ENCODE data around the gene CCL20.

Gene CCL20

GRCh38 chr2:227856697-227857096 is 43.1 kb downstream of the CCL20 start:
- Histone ChIP-seq H3K4me1 (ENCODE audit: control insufficient read depth, insufficient read depth, low read length) (peaks cover 3% of the 10 kb centered on the region; the same call in 1 of the 2 replicates), H3K36me3 (ENCODE audit: control insufficient read depth in 2 of 2, insufficient read depth in 1 of 2, low read length in 2 of 2) (no peaks in the 10 kb centered on the region), H3K4me3 (ENCODE audit: low read depth, low read length) (no peak overlapping the region), H3K27ac (ENCODE audit: extremely low read depth, low read depth, low read length) (no peak overlapping the region), H3K9me3 (ENCODE audit: control insufficient read depth, insufficient read depth, low read depth, low read length) (no peaks in the 10 kb centered on the region)
- ChIA-PET CTCF (interaction anchor here (0.6 kb wide), 2 partner anchors 74 to 76 kb away, joined by 3 read pairs; no protein-coding TSS in a partner anchor), POLR2A (interaction anchor here (0.6 kb wide), 1 partner anchor 50 kb away, joined by 3 read pairs; no protein-coding TSS in a partner anchor)
- no peak for TF ChIP-seq ZNF362 (tag by site-specific recombination; IDR thresholded peaks at IDR 0.05)
- no peak for TF ChIP-seq SP3 (tag by site-specific recombination; IDR thresholded peaks at IDR 0.05)
- no peak for TF ChIP-seq TCF7L2 (IDR thresholded peaks at IDR 0.05; ENCODE audit: borderline replicate concordance, low read depth, low read length)
- no peak for TF ChIP-seq SALL2 (tag by site-specific recombination; IDR thresholded peaks at IDR 0.05; ENCODE audit: borderline replicate concordance)
- TF ChIP-seq ZNF239 (tag by site-specific recombination; IDR thresholded peaks at IDR 0.05), result no peak

- Histone ChIP-seq H3K36me3 (ENCODE audit: control insufficient read depth in 2 of 2, insufficient read depth in 1 of 2, low read length in 2 of 2) (no peaks in the 10 kb centered on the region), H3K9me3 (ENCODE audit: control insufficient read depth, insufficient read depth, low read depth, low read length) (no peaks in the 10 kb centered on the region), H3K4me3 (ENCODE audit: low read depth, low read length) (no peak overlapping the region), H3K4me1 (ENCODE audit: control insufficient read depth, insufficient read depth, low read length) (no peaks in the 10 kb centered on the region), H3K27ac (ENCODE audit: extremely low read depth, low read depth, low read length) (no peak overlapping the region)
- ChIA-PET CTCF (interaction anchor here (0.7 to 4.2 kb wide), 10 partner anchors 8 to 622 kb away, joined by 3 to 49 read pairs (median 4); partner anchors contain the start of gene DAW1), POLR2A (no interaction called here)
- TF ChIP-seq TRIM28 (IDR thresholded peaks at IDR 0.05; ENCODE audit: borderline replicate concordance, low read length) (no peak), ZNF549 (tag by site-specific recombination; IDR thresholded peaks at IDR 0.05) (no peak), ZNF610 (tag by site-specific recombination; IDR thresholded peaks at IDR 0.05; ENCODE audit: borderline replicate concordance) (no peak), ZEB2 (tag by site-specific recombination; IDR thresholded peaks at IDR 0.05) (no peak), ZBTB6 (tag by site-specific recombination; IDR thresholded peaks at IDR 0.05) (no peak), ZNF223 (tag by site-specific recombination; IDR thresholded peaks at IDR 0.05) (no peak), GLIS2 (tag by site-specific recombination; IDR thresholded peaks at IDR 0.05) (no peak), ELK4 (IDR thresholded peaks at IDR 0.05; ENCODE audit: borderline replicate concordance, low read depth, low read length) (no peak), ZSCAN16 (tag by site-specific recombination; IDR thresholded peaks at IDR 0.05) (no peak), ZNF398 (tag by site-specific recombination; IDR thresholded peaks at IDR 0.05) (no peak), ZNF830 (tag by site-specific recombination; IDR thresholded peaks at IDR 0.05; ENCODE audit: low read depth) (no peak)
- TF ChIP-seq, protein P1, sequence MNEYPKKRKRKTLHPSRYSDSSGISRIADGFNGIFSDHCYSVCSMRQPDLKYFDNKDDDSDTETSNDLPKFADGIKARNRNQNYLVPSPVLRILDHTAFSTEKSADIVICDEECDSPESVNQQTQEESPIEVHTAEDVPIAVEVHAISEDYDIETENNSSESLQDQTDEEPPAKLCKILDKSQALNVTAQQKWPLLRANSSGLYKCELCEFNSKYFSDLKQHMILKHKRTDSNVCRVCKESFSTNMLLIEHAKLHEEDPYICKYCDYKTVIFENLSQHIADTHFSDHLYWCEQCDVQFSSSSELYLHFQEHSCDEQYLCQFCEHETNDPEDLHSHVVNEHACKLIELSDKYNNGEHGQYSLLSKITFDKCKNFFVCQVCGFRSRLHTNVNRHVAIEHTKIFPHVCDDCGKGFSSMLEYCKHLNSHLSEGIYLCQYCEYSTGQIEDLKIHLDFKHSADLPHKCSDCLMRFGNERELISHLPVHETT (tag by site-specific recombination; IDR thresholded peaks at IDR 0.05), result no peak
- TF ChIP-seq, protein P2, sequence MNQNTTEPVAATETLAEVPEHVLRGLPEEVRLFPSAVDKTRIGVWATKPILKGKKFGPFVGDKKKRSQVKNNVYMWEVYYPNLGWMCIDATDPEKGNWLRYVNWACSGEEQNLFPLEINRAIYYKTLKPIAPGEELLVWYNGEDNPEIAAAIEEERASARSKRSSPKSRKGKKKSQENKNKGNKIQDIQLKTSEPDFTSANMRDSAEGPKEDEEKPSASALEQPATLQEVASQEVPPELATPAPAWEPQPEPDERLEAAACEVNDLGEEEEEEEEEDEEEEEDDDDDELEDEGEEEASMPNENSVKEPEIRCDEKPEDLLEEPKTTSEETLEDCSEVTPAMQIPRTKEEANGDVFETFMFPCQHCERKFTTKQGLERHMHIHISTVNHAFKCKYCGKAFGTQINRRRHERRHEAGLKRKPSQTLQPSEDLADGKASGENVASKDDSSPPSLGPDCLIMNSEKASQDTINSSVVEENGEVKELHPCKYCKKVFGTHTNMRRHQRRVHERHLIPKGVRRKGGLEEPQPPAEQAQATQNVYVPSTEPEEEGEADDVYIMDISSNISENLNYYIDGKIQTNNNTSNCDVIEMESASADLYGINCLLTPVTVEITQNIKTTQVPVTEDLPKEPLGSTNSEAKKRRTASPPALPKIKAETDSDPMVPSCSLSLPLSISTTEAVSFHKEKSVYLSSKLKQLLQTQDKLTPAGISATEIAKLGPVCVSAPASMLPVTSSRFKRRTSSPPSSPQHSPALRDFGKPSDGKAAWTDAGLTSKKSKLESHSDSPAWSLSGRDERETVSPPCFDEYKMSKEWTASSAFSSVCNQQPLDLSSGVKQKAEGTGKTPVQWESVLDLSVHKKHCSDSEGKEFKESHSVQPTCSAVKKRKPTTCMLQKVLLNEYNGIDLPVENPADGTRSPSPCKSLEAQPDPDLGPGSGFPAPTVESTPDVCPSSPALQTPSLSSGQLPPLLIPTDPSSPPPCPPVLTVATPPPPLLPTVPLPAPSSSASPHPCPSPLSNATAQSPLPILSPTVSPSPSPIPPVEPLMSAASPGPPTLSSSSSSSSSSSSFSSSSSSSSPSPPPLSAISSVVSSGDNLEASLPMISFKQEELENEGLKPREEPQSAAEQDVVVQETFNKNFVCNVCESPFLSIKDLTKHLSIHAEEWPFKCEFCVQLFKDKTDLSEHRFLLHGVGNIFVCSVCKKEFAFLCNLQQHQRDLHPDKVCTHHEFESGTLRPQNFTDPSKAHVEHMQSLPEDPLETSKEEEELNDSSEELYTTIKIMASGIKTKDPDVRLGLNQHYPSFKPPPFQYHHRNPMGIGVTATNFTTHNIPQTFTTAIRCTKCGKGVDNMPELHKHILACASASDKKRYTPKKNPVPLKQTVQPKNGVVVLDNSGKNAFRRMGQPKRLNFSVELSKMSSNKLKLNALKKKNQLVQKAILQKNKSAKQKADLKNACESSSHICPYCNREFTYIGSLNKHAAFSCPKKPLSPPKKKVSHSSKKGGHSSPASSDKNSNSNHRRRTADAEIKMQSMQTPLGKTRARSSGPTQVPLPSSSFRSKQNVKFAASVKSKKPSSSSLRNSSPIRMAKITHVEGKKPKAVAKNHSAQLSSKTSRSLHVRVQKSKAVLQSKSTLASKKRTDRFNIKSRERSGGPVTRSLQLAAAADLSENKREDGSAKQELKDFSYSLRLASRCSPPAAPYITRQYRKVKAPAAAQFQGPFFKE (tag by site-specific recombination; IDR thresholded peaks at IDR 0.05; ENCODE audit: borderline replicate concordance), result no peak
- TF ChIP-seq, protein P3, sequence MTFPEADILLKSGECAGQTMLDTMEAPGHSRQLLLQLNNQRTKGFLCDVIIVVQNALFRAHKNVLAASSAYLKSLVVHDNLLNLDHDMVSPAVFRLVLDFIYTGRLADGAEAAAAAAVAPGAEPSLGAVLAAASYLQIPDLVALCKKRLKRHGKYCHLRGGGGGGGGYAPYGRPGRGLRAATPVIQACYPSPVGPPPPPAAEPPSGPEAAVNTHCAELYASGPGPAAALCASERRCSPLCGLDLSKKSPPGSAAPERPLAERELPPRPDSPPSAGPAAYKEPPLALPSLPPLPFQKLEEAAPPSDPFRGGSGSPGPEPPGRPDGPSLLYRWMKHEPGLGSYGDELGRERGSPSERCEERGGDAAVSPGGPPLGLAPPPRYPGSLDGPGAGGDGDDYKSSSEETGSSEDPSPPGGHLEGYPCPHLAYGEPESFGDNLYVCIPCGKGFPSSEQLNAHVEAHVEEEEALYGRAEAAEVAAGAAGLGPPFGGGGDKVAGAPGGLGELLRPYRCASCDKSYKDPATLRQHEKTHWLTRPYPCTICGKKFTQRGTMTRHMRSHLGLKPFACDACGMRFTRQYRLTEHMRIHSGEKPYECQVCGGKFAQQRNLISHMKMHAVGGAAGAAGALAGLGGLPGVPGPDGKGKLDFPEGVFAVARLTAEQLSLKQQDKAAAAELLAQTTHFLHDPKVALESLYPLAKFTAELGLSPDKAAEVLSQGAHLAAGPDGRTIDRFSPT (tag by site-specific recombination; IDR thresholded peaks at IDR 0.05), result no peak
Observed at GRCh38 chr2:227860221-227860641, 46.6 kb downstream of the CCL20 start.
